Anterior cingulate cortex (tissue), 58 donors: ENCODE measurements around the gene CARNS1.
A peak's percentile ranks its signal among the peaks of the same experiment; 100 is the strongest.

ENCODE experiments used
- DNase-seq, 58 donors: peaks; one replicate each; lab custom pipeline; 2025; lab: John Stamatoyannopoulos, UW

The CARNS1 gene

DNA sequence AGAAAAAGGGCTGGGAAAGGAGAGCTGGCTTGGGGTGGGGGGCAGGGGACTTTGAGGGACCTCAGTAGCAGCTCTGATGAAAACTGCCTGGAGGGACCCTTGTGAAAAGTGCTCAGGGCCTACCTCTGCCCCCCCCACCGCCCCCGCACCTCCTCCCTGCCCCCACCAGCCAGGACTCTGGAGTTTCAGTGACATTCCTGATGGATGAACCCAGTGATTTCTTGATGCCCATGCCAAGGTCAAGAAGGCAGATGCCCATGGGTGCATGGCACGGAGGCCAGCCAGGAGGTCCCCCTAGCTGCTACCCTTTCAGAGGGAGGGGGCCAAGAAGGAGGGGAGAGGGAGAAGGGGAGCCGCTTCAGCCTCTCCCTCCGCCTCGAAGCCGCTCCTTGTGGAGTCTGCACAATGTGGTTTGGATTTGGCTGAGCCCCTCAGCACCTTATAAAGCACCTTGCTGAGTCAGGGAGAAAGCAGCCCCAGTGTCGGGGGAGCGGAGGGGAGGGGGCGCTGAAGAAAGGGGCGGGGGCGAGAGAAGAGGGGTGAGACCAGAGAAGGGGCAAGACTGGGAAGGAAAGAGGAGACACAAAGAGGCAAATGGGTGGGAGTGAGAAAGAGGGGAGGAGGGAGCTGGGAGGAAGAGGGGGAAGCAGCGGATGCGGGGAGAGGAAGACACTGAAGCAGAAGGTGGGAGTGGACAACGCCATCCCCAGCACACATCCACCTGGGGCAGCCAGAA is 40.0 kb upstream of the CARNS1 start:
- DNase-seq = no peak

DNA sequence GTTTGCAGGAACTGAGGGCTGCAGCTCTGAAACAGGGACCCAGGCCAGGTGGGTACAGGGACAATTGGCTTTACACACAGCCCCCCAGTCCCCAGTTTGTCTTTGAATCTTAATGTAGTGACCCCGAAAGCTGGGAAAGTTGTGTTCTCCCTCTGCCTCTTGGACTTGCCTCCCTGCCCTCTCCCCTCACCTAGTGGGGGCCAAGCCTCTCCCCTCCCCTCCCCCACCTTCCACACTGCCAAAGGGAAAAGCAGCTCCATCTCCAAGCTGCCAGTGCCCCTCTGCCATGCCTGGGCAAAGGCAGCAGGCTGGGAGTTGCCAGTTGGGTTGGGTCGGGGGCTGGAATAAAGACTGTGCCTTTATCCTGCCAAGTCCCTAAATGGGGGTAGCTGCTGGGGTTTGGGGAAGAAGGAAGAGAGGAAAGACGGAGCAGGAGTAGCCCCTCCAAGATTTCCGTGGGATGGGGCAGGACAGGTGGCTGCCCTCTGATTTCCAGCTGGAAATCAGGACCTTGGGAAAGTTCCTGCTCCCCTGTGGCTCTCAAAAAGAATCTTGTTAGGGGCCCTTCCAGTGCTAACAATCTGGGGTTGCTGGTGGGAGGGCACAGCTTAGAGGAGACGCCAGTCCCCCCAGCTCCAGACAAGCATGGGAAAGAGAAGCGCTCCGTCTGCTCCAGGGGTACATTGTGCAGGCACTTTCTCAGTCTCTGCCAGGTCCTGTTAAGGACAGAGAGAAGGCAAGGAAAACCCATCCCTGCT is 39.2 kb upstream of the CARNS1 start:
- no peak for DNase-seq

DNA sequence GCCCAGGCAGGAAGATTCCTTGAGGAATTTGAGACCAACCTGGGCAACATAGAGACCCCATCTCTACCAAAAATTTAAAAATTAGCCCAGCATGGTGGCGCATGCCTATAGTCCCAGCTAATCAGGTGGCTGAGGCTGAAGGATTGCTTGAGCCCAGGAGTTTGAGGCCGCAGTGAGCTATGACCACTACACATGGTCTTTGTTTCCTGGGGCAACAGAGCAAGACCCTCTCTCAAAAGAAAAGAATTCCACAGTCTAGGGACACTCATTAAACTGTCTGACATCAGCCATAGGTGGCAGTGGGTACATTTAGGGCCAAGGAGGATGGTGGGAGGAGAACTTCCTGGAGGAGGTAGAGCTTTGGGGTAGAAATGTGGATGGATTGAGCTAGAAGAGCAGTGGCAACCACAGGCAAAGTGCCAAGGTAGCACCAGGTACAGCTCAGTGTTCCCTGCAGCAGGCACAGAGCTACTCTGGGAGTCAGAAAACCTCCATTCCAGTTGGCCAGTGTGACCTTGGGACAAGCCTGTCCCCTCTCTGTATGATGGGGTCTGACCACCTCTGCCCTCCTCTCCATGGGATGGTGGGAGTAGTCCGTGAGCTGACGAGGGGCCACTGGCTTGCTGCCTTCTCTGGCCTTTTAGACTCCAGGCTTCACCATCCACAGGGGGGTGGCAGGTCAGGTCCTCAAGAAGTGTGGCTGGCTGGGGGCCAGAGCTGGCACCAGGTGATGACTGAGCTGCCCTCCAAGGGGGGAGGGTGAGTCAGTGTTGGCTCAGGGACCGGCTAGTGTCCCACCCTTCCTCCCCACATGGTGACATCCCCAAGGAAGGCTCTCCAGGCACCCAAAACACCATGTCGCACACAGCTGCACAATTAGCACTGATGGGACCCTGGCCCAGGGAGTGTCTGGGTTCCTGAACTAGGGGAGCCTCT is 38.3 kb upstream of the CARNS1 start:
- no peak for DNase-seq

DNA sequence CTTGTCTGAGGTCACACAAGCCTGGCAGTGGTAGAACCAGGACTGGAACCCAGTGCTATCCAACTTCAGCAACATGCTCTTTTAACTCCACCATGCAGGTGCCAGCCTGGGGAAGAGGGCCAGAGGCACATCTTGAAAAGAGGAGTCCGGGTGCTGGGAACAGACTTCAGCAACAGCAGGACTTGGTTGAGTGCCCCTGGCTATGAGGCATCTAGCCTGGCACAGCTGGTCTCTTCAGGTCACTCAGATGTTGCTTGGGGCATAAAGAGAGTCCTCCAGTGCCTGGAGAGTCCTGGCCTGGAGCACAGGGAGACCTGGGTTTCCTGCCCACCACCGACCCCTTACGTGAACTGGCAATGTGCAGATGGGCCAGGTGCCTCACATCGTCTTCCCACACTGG is 36.9 kb upstream of the CARNS1 start:
- DNase-seq = no peak

GRCh38 chr11:67379061-67380058 is 36.1 kb upstream of the CARNS1 start:
- DNase-seq = no peak

- no peak for DNase-seq
Observed at GRCh38 chr11:67381244-67381972, 34.1 kb upstream of the CARNS1 start.

DNA sequence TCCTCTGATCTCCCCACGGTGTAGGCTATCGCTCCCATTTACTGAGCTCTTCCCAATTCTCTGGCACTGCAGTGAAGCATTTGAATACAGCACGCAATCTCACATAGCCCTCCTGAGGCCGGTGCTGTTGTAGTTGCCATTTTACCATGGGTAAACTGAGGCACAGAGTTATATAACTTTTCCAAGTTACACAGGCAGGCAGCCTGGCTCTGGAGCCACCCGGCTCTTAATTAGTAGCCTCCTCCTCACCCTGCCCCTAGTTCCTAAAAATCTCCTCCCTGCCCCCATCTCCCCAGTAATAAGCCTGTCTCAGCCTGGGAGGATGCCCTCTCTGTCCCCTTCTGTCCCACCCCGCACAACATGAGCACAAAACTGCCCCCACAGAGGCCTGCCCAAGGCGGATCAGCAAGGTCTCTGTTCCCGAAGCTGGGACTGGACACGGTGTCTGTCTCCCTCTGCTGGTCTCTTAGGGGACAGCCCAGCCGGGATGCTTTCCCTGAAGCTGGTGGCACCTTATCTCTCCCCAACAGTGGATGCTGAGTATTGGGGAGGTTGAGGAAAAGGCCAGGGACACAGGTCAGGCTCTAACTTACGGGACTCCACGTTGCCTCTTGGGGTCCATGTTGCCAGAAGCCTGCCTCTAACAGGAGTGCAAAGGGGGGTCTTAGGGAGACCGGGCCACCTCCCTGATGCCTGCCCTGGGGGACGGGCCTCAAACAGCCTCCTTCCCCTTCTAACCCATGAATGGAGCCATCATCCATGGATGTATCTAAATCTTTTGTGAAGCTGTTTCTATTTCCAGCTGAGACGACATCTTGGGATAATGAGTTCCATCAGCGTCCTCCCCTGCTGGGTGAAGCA is 33.0 kb upstream of the CARNS1 start:
- DNase-seq = peak in 55 of 58 donors; percentile 4 to 82 (median 63)

DNA sequence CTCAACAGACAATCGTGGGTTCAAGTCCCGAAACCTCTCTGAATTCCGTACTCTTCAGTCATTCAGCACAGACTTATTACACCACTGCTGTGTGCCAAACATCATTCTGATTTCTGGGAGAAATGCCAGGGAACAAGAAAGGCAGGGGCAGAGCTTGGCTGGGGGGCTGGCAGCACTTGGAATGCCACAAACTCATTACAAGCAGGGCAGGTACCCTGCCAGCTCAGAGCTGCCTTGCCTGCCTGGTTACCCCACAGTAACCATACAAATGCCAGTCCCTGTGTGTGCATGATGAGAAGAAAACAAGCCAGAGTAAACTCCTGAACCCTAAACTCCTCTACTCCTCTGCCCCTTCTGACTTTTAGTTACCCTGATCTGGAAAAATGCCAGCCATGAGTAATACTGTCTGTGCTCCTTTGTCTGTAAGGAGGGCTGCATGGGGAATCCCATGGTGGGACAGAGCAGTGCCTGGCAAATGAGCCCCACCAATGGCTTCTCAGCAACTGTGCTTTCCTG is 30.6 kb upstream of the CARNS1 start:
- peak in 42 of 58 donors; percentile 22 to 85 (median 52) for DNase-seq

- DNase-seq = no peak
Observed at GRCh38 chr11:67387069-67387468, 28.4 kb upstream of the CARNS1 start.

DNA sequence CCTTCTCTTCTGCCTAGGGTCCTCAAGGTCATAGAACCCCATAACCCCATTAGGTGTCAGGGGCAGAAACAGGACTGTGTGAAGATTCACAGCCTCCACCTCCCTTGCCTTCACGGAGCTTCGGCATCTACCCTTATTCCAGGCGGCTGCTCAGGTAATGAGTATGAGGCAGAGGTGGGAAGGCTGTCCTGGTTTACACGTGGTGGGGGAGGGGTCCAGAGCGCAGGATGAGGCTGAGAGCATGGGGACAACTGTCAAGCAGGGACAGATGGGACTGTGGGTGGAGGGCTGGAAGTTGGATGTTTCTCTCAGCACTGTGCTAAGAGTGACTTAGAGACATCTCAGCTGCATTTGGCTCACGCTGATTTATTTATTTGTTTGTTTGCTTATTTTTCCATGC is 28.0 kb upstream of the CARNS1 start:
- DNase-seq = no peak

- DNase-seq = peak in 1 of 58 donors; percentile 22
Observed at GRCh38 chr11:67389477-67389876, 26.0 kb upstream of the CARNS1 start.

DNA sequence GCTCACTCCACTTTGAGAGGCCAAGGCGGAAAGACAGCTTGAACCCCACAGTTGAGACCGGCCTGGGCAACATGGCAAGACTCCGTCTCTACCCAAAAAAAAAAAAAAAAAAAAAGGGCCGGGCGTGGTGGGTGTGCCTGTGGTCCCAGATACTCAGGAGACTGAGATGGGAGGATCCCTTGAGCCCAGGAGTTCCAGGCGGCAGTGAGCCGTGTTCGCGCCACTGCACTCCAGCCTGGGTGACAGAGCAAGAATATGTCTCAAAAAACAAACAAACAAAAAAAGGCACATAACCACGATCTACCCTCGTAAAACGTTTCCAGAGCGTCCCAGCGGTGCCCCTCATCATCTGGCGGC is 24.6 kb upstream of the CARNS1 start:
- DNase-seq = no peak

GRCh38 chr11:67391304-67392182 is 23.9 kb upstream of the CARNS1 start, which contains the start of gene RAD9A:
Gene RAD9A, plus strand, starts transcription at chr11:67391986. Its CDS starts 59 bp downstream, at chr11:67392045.
- DNase-seq = peak; percentile 39 to 97 (median 90)

GRCh38 chr11:67392183-67392715 is 23.2 kb upstream of the CARNS1 start:
- no peak for DNase-seq

DNA sequence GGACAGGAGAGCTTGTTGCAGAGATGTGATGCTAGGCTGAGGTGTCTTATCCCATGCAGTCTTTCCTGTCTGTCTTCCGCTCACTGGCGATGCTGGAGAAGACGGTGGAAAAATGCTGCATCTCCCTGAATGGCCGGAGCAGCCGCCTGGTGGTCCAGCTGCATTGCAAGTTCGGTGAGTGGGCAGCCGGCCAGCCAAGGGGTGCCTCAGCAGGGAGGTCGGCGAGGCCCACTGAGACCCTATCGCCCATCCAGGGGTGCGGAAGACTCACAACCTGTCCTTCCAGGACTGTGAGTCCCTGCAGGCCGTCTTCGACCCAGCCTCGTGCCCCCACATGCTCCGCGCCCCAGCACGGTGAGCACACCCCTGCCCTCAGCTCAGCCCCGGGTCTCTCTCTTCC is 22.0 kb upstream of the CARNS1 start:
- no peak for DNase-seq

GRCh38 chr11:67393990-67394389 is 21.5 kb upstream of the CARNS1 start:
- DNase-seq = no peak
